Suprapubic skin (tissue), 3 donors: Measurements from ENCODE around the gene SLAMF1.

Experiments
- CTCF ChIP-seq, 2 donors: fragments of 200-600 bp in 1 of 2; fragments of 450-650 bp in 1 of 2; sonication (generic) in 1 of 2; IDR thresholded peaks; one replicate each; pipeline ENCODE4 v1.5.1; 2016 to 2019; ENCODE audit warnings: antibody characterized with exemption in 2 of 2, mild to moderate bottlenecking in 1 of 2, moderate library complexity in 1 of 2
- EP300 ChIP-seq: sonication (generic); formaldehyde crosslinking; IDR thresholded peaks from one replicate; pipeline ENCODE4 v1.6.1; 2017; ENCODE audit warnings: antibody characterized with exemption

- TF ChIP-seq CTCF (IDR thresholded peaks at IDR 0.05) (no peak), EP300 (no peak)
Observed at GRCh38 chr1:160608941-160609340, 37.9 kb downstream of the SLAMF1 start.
